PFSK-1 (cell line): ENCODE data around the gene TAOK3.

ENCODE experiments used
- FOXP2 ChIP-seq: optimal IDR thresholded peaks from 2 replicates; pipeline ENCODE3; 2011; ENCODE audit warnings: borderline replicate concordance, control low read depth, inconsistent platforms; ENCODE audit not compliant: insufficient read depth; ENCODE audit errors: extremely low read length, extremely low read depth
- POLR2AphosphoS5 ChIP-seq: IDR thresholded peaks from 2 replicates; pipeline ENCODE4 v1.6.1; 2012; ENCODE audit warnings: low read depth, mild to moderate bottlenecking, control low read depth, low read length, moderate library complexity
- SIN3A ChIP-seq: IDR thresholded peaks from 2 replicates; pipeline ENCODE4 v1.6.1; 2012; ENCODE audit warnings: mild to moderate bottlenecking, low read length, moderate library complexity, borderline replicate concordance; ENCODE audit not compliant: insufficient read depth
- TAF1 ChIP-seq: IDR thresholded peaks from 2 replicates; pipeline ENCODE4 v1.6.1; 2012; ENCODE audit warnings: low read length, control low read depth, borderline replicate concordance; ENCODE audit not compliant: insufficient read depth
- TF ChIP-seq, protein P1 (sequence below), 2 experiments: IDR thresholded peaks; 2 replicates each; pipeline versions ENCODE4 v1.6.1 to v1.8.0; 2011 to 2012; ENCODE audit warnings: low read depth in 2 of 2, low read length in 2 of 2, control low read depth in 1 of 2, inconsistent platforms in 1 of 2, mild to moderate bottlenecking in 1 of 2, moderate library complexity in 1 of 2; ENCODE audit not compliant: insufficient read depth in 1 of 2

TAOK3 gene

DNA sequence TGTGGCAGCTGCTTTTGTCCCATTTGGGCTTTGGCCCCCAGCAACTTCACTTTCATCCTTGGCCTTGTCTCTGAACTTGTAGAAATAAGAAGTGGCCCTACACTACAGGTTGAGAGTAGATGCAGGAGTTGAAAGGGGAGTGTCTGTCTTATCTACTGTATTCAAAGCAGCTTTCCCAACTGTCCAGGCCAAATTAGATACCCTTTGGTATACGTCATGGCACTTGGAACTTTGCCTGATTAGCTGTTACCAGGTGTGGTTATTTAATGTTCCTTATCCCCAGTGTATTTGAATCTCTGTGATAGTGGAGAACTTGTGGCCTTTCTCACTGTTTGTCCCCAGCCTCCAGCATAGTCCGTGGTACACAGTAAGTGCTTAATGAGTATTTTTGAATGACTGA lies 37.1 kb upstream of the TAOK3 start:
- TF ChIP-seq, protein P1, sequence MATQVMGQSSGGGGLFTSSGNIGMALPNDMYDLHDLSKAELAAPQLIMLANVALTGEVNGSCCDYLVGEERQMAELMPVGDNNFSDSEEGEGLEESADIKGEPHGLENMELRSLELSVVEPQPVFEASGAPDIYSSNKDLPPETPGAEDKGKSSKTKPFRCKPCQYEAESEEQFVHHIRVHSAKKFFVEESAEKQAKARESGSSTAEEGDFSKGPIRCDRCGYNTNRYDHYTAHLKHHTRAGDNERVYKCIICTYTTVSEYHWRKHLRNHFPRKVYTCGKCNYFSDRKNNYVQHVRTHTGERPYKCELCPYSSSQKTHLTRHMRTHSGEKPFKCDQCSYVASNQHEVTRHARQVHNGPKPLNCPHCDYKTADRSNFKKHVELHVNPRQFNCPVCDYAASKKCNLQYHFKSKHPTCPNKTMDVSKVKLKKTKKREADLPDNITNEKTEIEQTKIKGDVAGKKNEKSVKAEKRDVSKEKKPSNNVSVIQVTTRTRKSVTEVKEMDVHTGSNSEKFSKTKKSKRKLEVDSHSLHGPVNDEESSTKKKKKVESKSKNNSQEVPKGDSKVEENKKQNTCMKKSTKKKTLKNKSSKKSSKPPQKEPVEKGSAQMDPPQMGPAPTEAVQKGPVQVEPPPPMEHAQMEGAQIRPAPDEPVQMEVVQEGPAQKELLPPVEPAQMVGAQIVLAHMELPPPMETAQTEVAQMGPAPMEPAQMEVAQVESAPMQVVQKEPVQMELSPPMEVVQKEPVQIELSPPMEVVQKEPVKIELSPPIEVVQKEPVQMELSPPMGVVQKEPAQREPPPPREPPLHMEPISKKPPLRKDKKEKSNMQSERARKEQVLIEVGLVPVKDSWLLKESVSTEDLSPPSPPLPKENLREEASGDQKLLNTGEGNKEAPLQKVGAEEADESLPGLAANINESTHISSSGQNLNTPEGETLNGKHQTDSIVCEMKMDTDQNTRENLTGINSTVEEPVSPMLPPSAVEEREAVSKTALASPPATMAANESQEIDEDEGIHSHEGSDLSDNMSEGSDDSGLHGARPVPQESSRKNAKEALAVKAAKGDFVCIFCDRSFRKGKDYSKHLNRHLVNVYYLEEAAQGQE (IDR thresholded peaks at IDR 0.05; ENCODE audit: insufficient read depth in 1 of 2, low read depth in 2 of 2, low read length in 2 of 2) = no peak
- TF ChIP-seq TAF1 (no peak), SIN3A (no peak), FOXP2 (no peak), POLR2AphosphoS5 (no peak)

DNA sequence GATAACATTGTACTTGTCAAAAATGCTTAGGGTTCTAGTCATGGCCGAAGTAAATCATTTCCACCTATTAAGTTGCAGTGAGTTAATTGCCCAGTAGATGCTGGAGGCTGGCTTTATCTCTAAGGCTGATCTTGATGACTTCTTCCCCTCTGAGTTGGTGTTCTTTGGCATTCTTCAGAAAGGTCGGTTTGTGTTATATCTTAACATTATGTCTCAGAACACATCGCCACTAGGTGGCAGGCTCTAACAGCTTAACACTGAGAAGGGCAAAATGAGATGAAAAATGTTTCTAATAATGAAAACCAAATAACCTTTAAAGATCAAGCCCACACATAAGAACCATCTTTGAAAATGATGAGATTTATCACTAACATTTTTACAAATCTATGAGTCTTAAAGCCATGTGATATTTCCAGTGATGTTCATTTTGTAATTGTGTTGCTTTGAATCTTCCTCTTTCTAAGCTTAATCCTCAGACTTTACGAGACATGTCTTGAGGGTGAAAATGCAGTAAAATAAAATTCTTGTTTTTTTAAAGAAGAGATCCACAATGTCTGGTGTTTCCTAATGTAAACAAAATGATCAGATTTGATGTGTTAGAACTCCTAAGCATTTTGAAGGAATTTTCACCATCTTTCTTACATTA lies 32.3 kb upstream of the TAOK3 start:
- TF ChIP-seq SIN3A = no peak
- no peak for TF ChIP-seq FOXP2
- TF ChIP-seq TAF1 = no peak

DNA sequence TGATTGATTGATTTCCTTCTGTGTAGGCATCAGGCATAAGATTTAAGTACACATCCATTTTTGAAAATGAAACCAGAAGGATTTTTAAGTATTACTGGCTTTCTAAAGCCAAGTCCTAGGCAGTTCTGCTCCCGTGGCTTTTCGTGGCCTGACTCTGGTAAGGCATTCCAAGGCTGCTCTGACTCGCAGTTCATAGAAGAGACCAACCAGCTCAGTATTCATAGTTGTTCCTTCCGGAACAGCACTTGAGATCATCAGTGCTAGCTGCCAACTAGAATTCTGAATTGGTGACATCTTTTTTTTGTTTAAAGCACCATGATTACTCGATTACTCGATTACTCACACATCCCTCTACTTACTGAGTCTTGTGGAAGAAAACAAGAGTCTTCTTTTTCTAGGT lies 29.5 kb upstream of the TAOK3 start:
- TF ChIP-seq, protein P1 (IDR thresholded peaks at IDR 0.05; ENCODE audit: insufficient read depth in 1 of 2, low read depth in 2 of 2, low read length in 2 of 2) = no peak
- TF ChIP-seq FOXP2 (no peak), TAF1 (no peak), POLR2AphosphoS5 (no peak), SIN3A (no peak)

DNA sequence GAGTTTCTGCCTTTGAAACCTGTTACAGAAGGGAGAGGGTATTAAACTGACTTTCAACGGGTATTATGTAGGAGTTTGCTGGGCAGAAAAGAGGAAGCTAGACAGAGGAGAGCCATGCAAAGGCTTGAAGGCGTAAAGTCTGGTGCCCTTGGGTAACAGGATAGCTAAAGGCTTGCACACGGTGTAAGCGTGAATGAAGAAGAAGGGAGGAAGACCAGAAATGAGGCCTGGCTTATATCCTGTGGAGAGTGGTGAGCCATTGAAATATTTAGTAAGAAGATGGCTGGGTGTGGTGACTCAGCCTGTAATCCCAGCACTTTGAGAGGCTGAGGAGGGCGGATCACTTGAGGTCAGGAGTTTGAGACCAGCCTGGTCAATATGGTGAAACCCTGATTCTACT lies 26.2 kb upstream of the TAOK3 start:
- TF ChIP-seq SIN3A = no peak
- no peak for TF ChIP-seq TAF1
- no peak for TF ChIP-seq POLR2AphosphoS5

DNA sequence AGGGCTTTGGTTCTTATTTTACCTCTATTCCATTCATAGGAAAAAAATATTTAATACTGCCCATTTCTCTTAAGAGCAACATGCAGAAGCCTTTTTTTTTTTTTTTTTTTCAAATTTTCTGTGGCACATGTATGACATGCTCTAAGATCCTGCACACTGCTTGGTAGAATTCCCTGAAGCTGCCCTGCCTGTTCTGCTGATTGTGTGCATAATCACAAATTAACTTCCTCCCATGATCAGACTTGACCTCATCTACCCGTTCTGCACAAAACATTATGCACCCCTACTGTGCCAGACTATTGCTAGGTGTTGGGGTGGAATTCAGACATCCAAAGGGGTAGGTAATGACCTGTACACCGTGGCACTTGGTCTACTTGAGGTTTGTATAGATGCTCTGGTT lies 25.8 kb upstream of the TAOK3 start:
- TF ChIP-seq TAF1 (no peak), POLR2AphosphoS5 (no peak), SIN3A (no peak), FOXP2 (no peak)
- TF ChIP-seq, protein P1 (IDR thresholded peaks at IDR 0.05; ENCODE audit: insufficient read depth in 1 of 2, low read depth in 2 of 2, low read length in 2 of 2) = no peak

DNA sequence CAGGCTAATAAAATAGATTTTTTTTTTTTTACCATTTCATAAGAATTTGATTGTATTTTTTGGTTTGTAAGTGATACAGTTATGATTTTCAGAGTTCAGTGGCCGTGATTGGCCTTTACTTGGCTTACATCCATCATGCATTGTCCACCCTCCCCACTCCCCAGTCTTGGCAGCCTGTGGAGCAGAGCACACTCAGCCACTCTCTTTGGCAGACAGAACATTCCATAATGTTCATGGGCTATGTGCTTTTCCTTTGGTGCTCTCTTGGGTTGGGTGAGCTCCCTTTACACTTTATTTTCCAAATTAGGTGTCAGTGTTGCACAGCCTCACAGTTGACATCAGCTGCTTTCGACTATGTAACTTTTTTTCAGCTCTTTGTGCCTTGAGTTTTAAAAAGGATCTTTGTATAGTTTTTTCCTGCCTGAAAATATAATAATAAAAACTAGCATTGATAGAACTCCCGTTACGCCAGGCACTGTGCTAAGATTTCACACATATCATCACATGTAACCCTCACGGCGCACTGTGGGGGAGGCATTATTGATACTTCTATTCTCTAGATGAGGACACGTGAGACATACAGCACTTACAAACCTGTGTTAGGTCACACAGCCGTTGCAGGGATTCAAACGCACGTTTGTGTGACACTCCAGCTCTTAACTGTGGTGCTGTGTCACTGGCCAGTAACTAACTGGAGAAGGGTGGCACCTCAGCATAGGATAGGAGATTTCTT lies 25.2 kb upstream of the TAOK3 start:
- TF ChIP-seq SIN3A (no peak), TAF1 (no peak), FOXP2 (no peak), POLR2AphosphoS5 (no peak)
- TF ChIP-seq, protein P1 (IDR thresholded peaks at IDR 0.05; ENCODE audit: insufficient read depth in 1 of 2, low read depth in 2 of 2, low read length in 2 of 2) = no peak
